Fibroblast of lung (primary cell): ENCODE measurements around the gene PPP6R3. TPM values are rescaled to one million over a fixed set of nuclear protein-coding genes. Genes with fewer than 3 reads are reported as not detected.
A peak's percentile ranks its signal among the peaks of the same experiment; 100 is the strongest.

ENCODE experiments used
- DNase-seq, 2 donors: peaks; one replicate each; pipeline versions ENCODE4 v3.0.0 to v3.0.0-alpha.2; 2010; ENCODE audit warnings: low read depth in 2 of 2
- H2AFZ ChIP-seq: 2 replicates; pipeline ENCODE4 v1.5.1; 2012; ENCODE audit warnings: low read length, control low read depth, inconsistent platforms
- H3K27ac ChIP-seq: 2 replicates; pipeline ENCODE4 v1.5.1; 2011; ENCODE audit warnings: low read length, control low read depth; ENCODE audit not compliant: insufficient read depth
- H3K27me3 ChIP-seq: 2 replicates; pipeline ENCODE4 v1.5.1; 2011; ENCODE audit warnings: mild to moderate bottlenecking, low read length; ENCODE audit not compliant: control insufficient read depth, insufficient read depth
- H3K36me3 ChIP-seq: 2 replicates; pipeline ENCODE4 v1.5.1; 2011; ENCODE audit warnings: low read length; ENCODE audit not compliant: control insufficient read depth, insufficient read depth
- H3K4me1 ChIP-seq: 2 replicates; pipeline ENCODE4 v1.5.1; 2011; ENCODE audit warnings: low read length; ENCODE audit not compliant: control insufficient read depth, insufficient read depth; ENCODE audit errors: extremely low read depth
- H3K4me2 ChIP-seq: 2 replicates; pipeline ENCODE4 v1.5.1; 2011; ENCODE audit warnings: low read length, control low read depth; ENCODE audit not compliant: insufficient read depth; ENCODE audit errors: extremely low read depth
- H3K4me3 ChIP-seq, 4 experiments: fragments of 200-600 bp in 1 of 4; sonication (generic) in 1 of 4; replicated peaks in 1 of 4; 2 replicates each; pipeline ENCODE4 v1.5.1; 2011 to 2016; ENCODE audit warnings: low read length in 4 of 4, low read depth in 3 of 4, mild to moderate bottlenecking in 3 of 4, control low read depth in 2 of 4, inconsistent platforms in 1 of 4, mixed read lengths in 1 of 4; ENCODE audit not compliant: insufficient read depth in 1 of 4; ENCODE audit errors: control extremely low read depth in 1 of 4
- H3K79me2 ChIP-seq: 2 replicates; pipeline ENCODE4 v1.5.1; 2012; ENCODE audit warnings: mild to moderate bottlenecking, low read length, inconsistent platforms; ENCODE audit not compliant: control insufficient read depth, insufficient read depth
- H3K9ac ChIP-seq: 2 replicates; pipeline ENCODE4 v1.5.1; 2011; ENCODE audit warnings: mild to moderate bottlenecking, low read length, control low read depth; ENCODE audit not compliant: insufficient read depth
- H3K9me3 ChIP-seq: 2 replicates; pipeline ENCODE4 v1.5.1; 2012; ENCODE audit warnings: low read depth, low read length; ENCODE audit not compliant: control insufficient read depth, insufficient read depth
- H4K20me1 ChIP-seq: 2 replicates; pipeline ENCODE4 v1.5.1; 2011; ENCODE audit warnings: low read length; ENCODE audit not compliant: control insufficient read depth, insufficient read depth; ENCODE audit errors: extremely low read depth
- CTCF ChIP-seq, 2 donors: IDR thresholded peaks in 1 of 2; conservative IDR thresholded peaks in 1 of 2; 1 replicate in 1 of 2; 2 replicates in 1 of 2; pipeline ENCODE4 v1.5.1; 2011 to 2012; ENCODE audit warnings: low read length in 2 of 2, control low read depth in 1 of 2, inconsistent platforms in 1 of 2, low read depth in 1 of 2, mild to moderate bottlenecking in 1 of 2
- EZH2 ChIP-seq: IDR thresholded peaks from 2 replicates; pipeline ENCODE4 v1.5.1; 2012; ENCODE audit warnings: low read length, control low read depth, mild to moderate bottlenecking; ENCODE audit errors: missing control alignments
- polyA plus RNA-seq, 2 donors: library from polyadenylated mRNA; depleted of rRNA in 1 of 2; stranded (reverse) in 1 of 2; unstranded in 1 of 2; fragments of >200 nt; gene quantifications; 2 replicates each; pipeline ENCODE4 v1.2.1, GENCODE V29; 2011 to 2012; ENCODE audit warnings: missing spikeins in 1 of 2
- total RNA-seq: library from RNA; depleted of rRNA; stranded (reverse); fragments of >200 nt; gene quantifications from 2 replicates; pipeline ENCODE4 v1.2.1, GENCODE V29; 2014

The PPP6R3 gene
- total and polyA plus RNA-seq, 2 donors (not counting 1 experiment from before 2014, with no cell fraction given), result 44.2 to 120 TPM

- Histone ChIP-seq H3K79me2 (no peaks in the 10 kb centered on the region), H4K20me1 (no peaks in the 10 kb centered on the region), H3K9ac (no peak overlapping the region), H3K4me2 (no peak overlapping the region), H3K4me3 (no peak overlapping the region), H3K36me3 (no peaks in the 10 kb centered on the region), H3K9me3 (no peaks in the 10 kb centered on the region), H2AFZ (no peak overlapping the region), H3K4me1 (peaks cover 7% of the 10 kb centered on the region), H3K27me3 (no peaks in the 10 kb centered on the region), H3K27ac (no peak overlapping the region)
- TF ChIP-seq CTCF (conservative IDR thresholded peaks at IDR 0.05 in 1 of 2, IDR thresholded peaks at IDR 0.05 in 1 of 2; ENCODE audit: low read depth in 1 of 2, low read length in 2 of 2), result no peak
- no peak for TF ChIP-seq EZH2
- no peak for DNase-seq
Observed at GRCh38 chr11:68436162-68436888, 24.2 kb upstream of the PPP6R3 start.

GRCh38 chr11:68436985-68437926 is 23.3 kb upstream of the PPP6R3 start:
- Histone ChIP-seq H3K27ac (peak overlapping the region; percentile 1), H3K36me3 (no peaks in the 10 kb centered on the region), H3K27me3 (no peaks in the 10 kb centered on the region), H3K9me3 (no peaks in the 10 kb centered on the region), H3K4me1 (peaks cover 7% of the 10 kb centered on the region), H3K4me3 (no peak overlapping the region), H2AFZ (no peak overlapping the region), H3K79me2 (no peaks in the 10 kb centered on the region), H3K4me2 (no peak overlapping the region), H4K20me1 (no peaks in the 10 kb centered on the region), H3K9ac (no peak overlapping the region)
- no peak for TF ChIP-seq CTCF (conservative IDR thresholded peaks at IDR 0.05 in 1 of 2, IDR thresholded peaks at IDR 0.05 in 1 of 2; ENCODE audit: low read depth in 1 of 2, low read length in 2 of 2)
- TF ChIP-seq EZH2, result no peak
- DNase-seq, result peak; percentile 44 to 76

- no peak overlapping the region for H3K9ac ChIP-seq
- H3K27me3 ChIP-seq, result no peaks in the 10 kb centered on the region
- no peak for TF ChIP-seq EZH2
- TF ChIP-seq CTCF (conservative IDR thresholded peaks at IDR 0.05 in 1 of 2, IDR thresholded peaks at IDR 0.05 in 1 of 2; ENCODE audit: low read depth in 1 of 2, low read length in 2 of 2), result no peak
- no peak for DNase-seq
- H3K9me3 ChIP-seq, result no peaks in the 10 kb centered on the region
- H3K27ac ChIP-seq, result no peak overlapping the region
- no peaks in the 10 kb centered on the region for H3K36me3 ChIP-seq
- H3K79me2 ChIP-seq, result no peaks in the 10 kb centered on the region
- H4K20me1 ChIP-seq, result no peaks in the 10 kb centered on the region
- H3K4me3 ChIP-seq, result no peak overlapping the region
- H3K4me2 ChIP-seq, result no peak overlapping the region
- no peak overlapping the region for H2AFZ ChIP-seq
- H3K4me1 ChIP-seq, result peaks cover 7% of the 10 kb centered on the region
Observed at GRCh38 chr11:68437927-68438657, 22.5 kb upstream of the PPP6R3 start.
